ENCODE results near the gene CALB2.

The CALB2 gene

GRCh38 chr16:71343078-71343477 lies 15.4 kb upstream of the CALB2 start:
- no peaks in the 10 kb centered on the region for H3K4me1 ChIP-seq (ENCODE audit: insufficient read depth, low read length, poor library complexity, severe bottlenecking)
- no peak overlapping the region for H2AFZ ChIP-seq (ENCODE audit: low read length)
- no peaks in the 10 kb centered on the region for H3K36me3 ChIP-seq (ENCODE audit: insufficient read depth, low read length)
- H3K27me3 ChIP-seq (ENCODE audit: insufficient read depth, low read length, poor library complexity, severe bottlenecking), result no peaks in the 10 kb centered on the region
- no peaks in the 10 kb centered on the region for H3K79me2 ChIP-seq (ENCODE audit: insufficient read depth, low read length)
- no peaks in the 10 kb centered on the region for H3F3A ChIP-seq (ENCODE audit: low read depth)
- no peak overlapping the region for H3K4me2 ChIP-seq (ENCODE audit: low read depth, low read length, poor library complexity, severe bottlenecking)
- H4K20me1 ChIP-seq (ENCODE audit: insufficient read depth, low read length, poor library complexity, severe bottlenecking), result no peaks in the 10 kb centered on the region
- no peaks in the 10 kb centered on the region for H3K9me3 ChIP-seq (ENCODE audit: insufficient read depth, low read depth, low read length)
- H3K9me2 ChIP-seq (replicated peaks; ENCODE audit: low read depth, low read length), result no peaks in the 10 kb centered on the region
- no peak for TF ChIP-seq CTCF (conservative IDR thresholded peaks at IDR 0.05; ENCODE audit: low read length)
- TF ChIP-seq EZH2phosphoT487 (IDR thresholded peaks at IDR 0.05; ENCODE audit: borderline replicate concordance), result no peak
- no peak overlapping the region for H3K9ac ChIP-seq (ENCODE audit: low read depth, low read length, poor library complexity, severe bottlenecking)
- H3K4me3 ChIP-seq (ENCODE audit: low read length, poor library complexity, severe bottlenecking), result no peak overlapping the region

GRCh38 chr16:71344315-71344905 lies 14.1 kb upstream of the CALB2 start:
- Histone ChIP-seq H3F3A (ENCODE audit: low read depth) (no peaks in the 10 kb centered on the region), H3K9ac (ENCODE audit: low read depth, low read length, poor library complexity, severe bottlenecking) (no peak overlapping the region), H3K9me2 (replicated peaks; ENCODE audit: low read depth, low read length) (no peaks in the 10 kb centered on the region), H4K20me1 (ENCODE audit: insufficient read depth, low read length, poor library complexity, severe bottlenecking) (no peaks in the 10 kb centered on the region), H3K36me3 (ENCODE audit: insufficient read depth, low read length) (no peaks in the 10 kb centered on the region), H3K27me3 (ENCODE audit: insufficient read depth, low read length, poor library complexity, severe bottlenecking) (no peaks in the 10 kb centered on the region), H2AFZ (ENCODE audit: low read length) (no peak overlapping the region), H3K79me2 (ENCODE audit: insufficient read depth, low read length) (no peaks in the 10 kb centered on the region), H3K4me1 (ENCODE audit: insufficient read depth, low read length, poor library complexity, severe bottlenecking) (no peaks in the 10 kb centered on the region), H3K9me3 (ENCODE audit: insufficient read depth, low read depth, low read length) (no peaks in the 10 kb centered on the region), H3K4me2 (ENCODE audit: low read depth, low read length, poor library complexity, severe bottlenecking) (no peak overlapping the region), H3K4me3 (ENCODE audit: low read length, poor library complexity, severe bottlenecking) (no peak overlapping the region)
- TF ChIP-seq EZH2phosphoT487 (IDR thresholded peaks at IDR 0.05; ENCODE audit: borderline replicate concordance) (no peak), CTCF (conservative IDR thresholded peaks at IDR 0.05; ENCODE audit: low read length) (no peak)

- no peaks in the 10 kb centered on the region for H3K79me2 ChIP-seq (ENCODE audit: insufficient read depth, low read length)
- no peaks in the 10 kb centered on the region for H3K27me3 ChIP-seq (ENCODE audit: insufficient read depth, low read length, poor library complexity, severe bottlenecking)
- no peaks in the 10 kb centered on the region for H3K36me3 ChIP-seq (ENCODE audit: insufficient read depth, low read length)
- H3K4me1 ChIP-seq (ENCODE audit: insufficient read depth, low read length, poor library complexity, severe bottlenecking), result no peaks in the 10 kb centered on the region
- H3K9me3 ChIP-seq (ENCODE audit: insufficient read depth, low read depth, low read length), result no peaks in the 10 kb centered on the region
- no peaks in the 10 kb centered on the region for H4K20me1 ChIP-seq (ENCODE audit: insufficient read depth, low read length, poor library complexity, severe bottlenecking)
- no peak overlapping the region for H3K4me2 ChIP-seq (ENCODE audit: low read depth, low read length, poor library complexity, severe bottlenecking)
- H3F3A ChIP-seq (ENCODE audit: low read depth), result no peaks in the 10 kb centered on the region
- TF ChIP-seq EZH2phosphoT487 (IDR thresholded peaks at IDR 0.05; ENCODE audit: borderline replicate concordance) (no peak), CTCF (conservative IDR thresholded peaks at IDR 0.05; ENCODE audit: low read length) (no peak)
- no peaks in the 10 kb centered on the region for H3K9me2 ChIP-seq (replicated peaks; ENCODE audit: low read depth, low read length)
- H3K4me3 ChIP-seq (ENCODE audit: low read length, poor library complexity, severe bottlenecking), result no peak overlapping the region
- no peak overlapping the region for H3K9ac ChIP-seq (ENCODE audit: low read depth, low read length, poor library complexity, severe bottlenecking)
- no peak overlapping the region for H2AFZ ChIP-seq (ENCODE audit: low read length)
Measured at GRCh38 chr16:71345031-71345430, 13.5 kb upstream of the CALB2 start.

Data from Loucy (cell line).